Measurements from ENCODE around the gene RTL1. TPM values are rescaled to one million over a fixed set of nuclear protein-coding genes. Genes with fewer than 3 reads are reported as not detected.
A peak's percentile ranks its signal among the peaks of the same experiment; 100 is the strongest.

Gene RTL1
- total and polyA plus RNA-seq, 2 of the 8 experiments (the other 6 are each of a cell fraction or from before 2014, with no cell fraction given): not detected

DNA sequence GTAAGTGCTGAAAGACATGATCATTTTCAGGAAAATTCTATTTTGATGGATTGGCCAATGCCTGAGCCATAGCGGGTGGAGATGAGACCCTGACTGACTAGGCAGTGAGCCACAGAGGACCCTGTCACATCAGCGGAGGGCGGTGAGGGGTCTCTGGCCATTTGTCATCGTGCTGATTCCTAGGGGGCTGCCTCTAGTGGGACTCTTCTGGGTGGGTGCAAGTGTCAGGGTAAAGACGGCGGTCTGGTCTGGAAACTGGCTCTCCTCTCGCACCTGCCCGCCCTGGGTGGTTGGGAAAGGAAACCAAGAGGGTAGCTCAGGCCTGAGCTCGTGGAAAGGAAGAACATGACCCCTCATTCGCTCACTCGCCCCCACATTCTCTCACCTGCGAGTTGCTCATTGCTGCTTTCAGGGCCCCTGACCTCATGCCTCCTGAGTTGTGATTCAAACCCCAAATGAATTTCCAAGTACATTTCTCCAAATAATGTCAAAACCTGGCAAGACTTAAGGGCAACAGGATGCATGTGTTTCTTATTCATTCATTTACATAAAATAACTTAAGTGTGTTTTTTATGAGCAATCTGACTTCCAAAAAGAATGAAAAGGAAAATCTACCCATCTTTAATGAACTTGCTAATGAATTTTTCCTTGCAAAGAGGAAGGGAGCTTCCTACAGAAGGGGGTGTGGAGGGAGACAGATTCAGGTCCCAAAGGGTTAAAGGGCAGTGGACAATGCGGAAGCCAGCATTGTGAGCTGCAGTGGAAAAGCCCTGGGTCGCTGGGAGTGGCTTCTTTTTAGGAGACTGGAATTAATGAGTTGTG is 64.8 kb downstream of the RTL1 start:
- H3K9ac ChIP-seq (replicated peaks in 1 of 4; ENCODE audit: extremely low read depth in 1 of 4, low read depth in 3 of 4, low read length in 3 of 4): no peak overlapping the region
- no peak overlapping the region for H2BK120ac ChIP-seq (replicated peaks; ENCODE audit: low read depth, low read length)
- no peak overlapping the region for H3K56ac ChIP-seq (replicated peaks; ENCODE audit: insufficient read length, low read depth, low read length)
- WGBS, 2 experiments (ENCODE audit: extremely low coverage in 1 of 2, insufficient coverage in 1 of 2, insufficient read length in 1 of 2, insufficient replicate concordance in 2 of 2, low coverage in 1 of 2, low lambda C conversion rate in 2 of 2, missing lambda C conversion rate in 1 of 2): 81% methylated on average over 11 of the region's 14 CpGs; no CpG with 5 or more reads in 1 of the 2 experiments
- H3K79me2 ChIP-seq (ENCODE audit: control insufficient read depth in 1 of 2, insufficient read depth in 2 of 2, low read length in 2 of 2): no peaks in the 10 kb centered on the region
- no peaks in the 10 kb centered on the region; a peak in 2 of 7 replicates for H3K27me3 ChIP-seq (replicated peaks in 1 of 4; ENCODE audit: control insufficient read depth in 3 of 4, extremely low read depth in 1 of 4, insufficient read depth in 3 of 4, low read length in 3 of 4)
- peak overlapping the region; percentile 16 for H3K4ac ChIP-seq (replicated peaks; ENCODE audit: insufficient read length, low read depth, low read length)
- H3K4me1 ChIP-seq (replicated peaks in 1 of 4; ENCODE audit: control insufficient read depth in 3 of 4, insufficient read depth in 4 of 4, low read length in 3 of 4): peaks cover 0 to 33% (median 21%) of the 10 kb centered on the region in 4 experiments; a peak in 6 of 7 replicates
- H4K91ac ChIP-seq (replicated peaks; ENCODE audit: insufficient read length, low read length): peak overlapping the region; percentile 84
- no peak overlapping the region for H3K14ac ChIP-seq (ENCODE audit: insufficient read length)
- 0 out of 2 replicates have a peak overlapping the region, but pooled peaks have one; percentile 31 for H2BK15ac ChIP-seq (ENCODE audit: low read length)
- H3K79me1 ChIP-seq (ENCODE audit: low read depth, low read length): no peaks in the 10 kb centered on the region
- FAIRE-seq (no peak), DNase-seq (ENCODE audit: low read depth in 1 of 2, low spot score in 2 of 2) (no peak)
- H3K4me3 ChIP-seq (ENCODE audit: extremely low read depth in 1 of 4, insufficient read depth in 2 of 4, low read depth in 3 of 4, low read length in 4 of 4): no peak overlapping the region
- H2BK5ac ChIP-seq (ENCODE audit: low read depth, low read length): no peak overlapping the region; the same call in 1 of the 2 replicates
- H2BK20ac ChIP-seq (ENCODE audit: low read length): 0 out of 2 replicates have a peak overlapping the region, but pooled peaks have one; percentile 2
- H3K9me3 ChIP-seq (ENCODE audit: insufficient read depth in 2 of 2, low read depth in 1 of 2, low read length in 1 of 2): no peaks in the 10 kb centered on the region
- CTCF ChIA-PET (ENCODE audit: partially characterized antibody): interaction anchor here (1.0 to 2.4 kb wide), 4 partner anchors 8 to 128 kb away, joined by 3 to 11 read pairs (median 6); no protein-coding TSS in a partner anchor
- H4K20me1 ChIP-seq (replicated peaks in 1 of 2; ENCODE audit: control insufficient read depth in 1 of 2, insufficient read depth in 2 of 2, low read length in 2 of 2): no peaks in the 10 kb centered on the region
- H2BK12ac ChIP-seq (ENCODE audit: low read depth, low read length): peak overlapping the region; percentile 88; the same call in 1 of the 2 replicates
- H4K5ac ChIP-seq (ENCODE audit: insufficient read length, low read depth, low read length): no peak overlapping the region
- H3K23me2 ChIP-seq (ENCODE audit: low read depth, low read length): no peaks in the 10 kb centered on the region
- POLR2A ChIA-PET (ENCODE audit: partially characterized antibody): interaction anchor here (1.4 kb wide), 1 partner anchor 27 kb away, joined by 3 read pairs; no protein-coding TSS in a partner anchor
- no peaks in the 10 kb centered on the region for H3K36me3 ChIP-seq (ENCODE audit: control insufficient read depth in 2 of 4, insufficient read depth in 4 of 4, low read length in 3 of 4)
- H3K18ac ChIP-seq (ENCODE audit: extremely low read depth, low read length): peak overlapping the region; percentile 34
- H3K27ac ChIP-seq (ENCODE audit: low read depth, low read length): no peak overlapping the region; the same call in 1 of the 2 replicates
- no peak overlapping the region for H2AK5ac ChIP-seq (ENCODE audit: low read depth, low read length)
- H2AFZ ChIP-seq (ENCODE audit: low read length): no peak overlapping the region
- no peak overlapping the region; the same call in 1 of the 2 replicates for H4K8ac ChIP-seq (ENCODE audit: extremely low read depth, insufficient read depth, low read length)
- H3K23ac ChIP-seq (ENCODE audit: insufficient read length): no peak overlapping the region
- H3K4me2 ChIP-seq (ENCODE audit: insufficient read depth in 1 of 2, low read depth in 2 of 2, low read length in 2 of 2): no peak overlapping the region
- TF ChIP-seq RBBP5 (IDR thresholded peaks at IDR 0.05; ENCODE audit: borderline replicate concordance, low read depth, low read length) (no peak), RFX5 (IDR thresholded peaks at IDR 0.05; ENCODE audit: borderline replicate concordance, low read depth, low read length) (no peak), BCL11A (IDR thresholded peaks at IDR 0.05; ENCODE audit: low read depth in 2 of 2, low read length in 2 of 2) (no peak), HDAC6 (IDR thresholded peaks at IDR 0.05; ENCODE audit: low read depth, low read length) (no peak), EP300 (IDR thresholded peaks at IDR 0.05; ENCODE audit: borderline replicate concordance in 1 of 2, low read depth in 2 of 2, low read length in 2 of 2) (no peak), EZH2 (IDR thresholded peaks at IDR 0.05; ENCODE audit: low read depth, low read length, severe bottlenecking) (no peak), BRCA1 (IDR thresholded peaks at IDR 0.05; ENCODE audit: low read depth, low read length) (no peak), TAF7 (optimal IDR thresholded peaks at IDR 0.05; ENCODE audit: borderline replicate concordance, low read depth, low read length) (no peak), USF2 (IDR thresholded peaks at IDR 0.05; ENCODE audit: low read length) (no peak), TBP (IDR thresholded peaks at IDR 0.05; ENCODE audit: low read depth, low read length) (no peak)

Measured in H1 (cell line).